Activated CD8-positive, alpha-beta memory T cell treated with anti-CD3 and anti-CD28 coated beads, Interleukin-2, amount 50 U/mL, for 48 hours (primary cell): ENCODE measurements around the gene TNFRSF25.
"Not testable (repeated sequence)": the region's sequence is repeated elsewhere in the genome, so short reads cannot be mapped to it uniquely, and the experiment has no call there.

Source experiments
- DNase-seq: peaks from one replicate; pipeline ENCODE4 v3.0.0-alpha.2; 2020

The TNFRSF25 gene

GRCh38 chr1:6501279-6501813, 35.4 kb upstream of the TNFRSF25 start:
- DNase-seq = no peak

GRCh38 chr1:6500544-6501278, 34.7 kb upstream of the TNFRSF25 start:
- no peak for DNase-seq

DNA sequence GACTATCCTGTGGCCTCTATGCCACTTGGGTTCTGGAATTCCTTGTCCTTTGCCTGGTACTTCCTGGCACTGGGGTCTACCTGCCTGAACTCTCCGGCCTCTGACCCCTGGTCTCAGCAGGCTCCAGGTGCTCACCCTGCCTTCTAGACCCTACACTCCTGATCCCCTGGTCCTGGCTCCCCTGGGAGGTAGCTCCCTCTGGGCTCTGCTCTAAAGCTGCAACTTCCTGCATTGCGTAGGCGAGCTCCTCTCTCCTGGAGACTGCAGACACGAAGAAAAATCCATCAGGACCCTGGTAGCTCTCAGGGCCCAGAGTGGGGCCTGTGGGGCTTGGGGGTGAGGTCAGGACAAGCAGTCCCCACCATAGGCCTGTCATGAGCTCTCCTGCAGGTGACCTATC, 33.3 kb upstream of the TNFRSF25 start:
- DNase-seq = no peak

GRCh38 chr1:6498576-6499111, 32.7 kb upstream of the TNFRSF25 start:
- no peak for DNase-seq

DNA sequence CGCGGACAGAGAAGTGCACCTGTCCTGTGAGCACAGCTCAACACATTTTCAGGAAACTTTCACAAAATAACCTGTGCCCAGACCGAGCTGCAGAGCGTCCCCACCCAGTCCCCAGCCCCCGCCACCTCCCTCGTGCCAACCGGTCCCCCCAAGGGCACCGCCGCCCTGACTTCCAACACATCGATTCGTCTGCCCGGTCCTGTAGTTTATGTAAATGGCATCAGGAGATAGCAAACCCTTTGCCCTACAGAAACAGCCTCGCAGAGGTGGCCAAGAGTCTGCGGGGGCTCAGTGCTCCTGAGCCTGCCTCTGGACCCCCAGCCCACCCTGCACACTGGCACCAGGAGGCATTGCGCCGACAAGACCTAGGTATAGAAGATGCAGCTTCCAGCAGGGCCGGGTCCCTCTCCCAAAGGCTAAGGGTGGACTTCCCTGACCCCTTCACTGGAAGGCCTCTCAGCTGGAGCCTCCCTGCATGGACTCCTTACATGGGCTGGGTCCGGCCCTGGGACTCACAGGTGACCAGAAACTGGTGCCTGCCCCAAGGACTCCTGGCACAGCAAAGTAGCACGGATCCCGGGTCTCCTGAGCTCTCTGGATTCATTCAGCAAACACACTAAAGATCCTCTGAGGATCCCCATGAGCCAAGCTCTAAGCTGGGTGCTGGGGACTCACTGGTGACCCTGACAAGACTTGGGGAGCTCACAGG, 32.0 kb upstream of the TNFRSF25 start:
- no peak for DNase-seq

- peak; percentile 75 for DNase-seq
Observed at GRCh38 chr1:6497215-6497866, 31.4 kb upstream of the TNFRSF25 start.

DNA sequence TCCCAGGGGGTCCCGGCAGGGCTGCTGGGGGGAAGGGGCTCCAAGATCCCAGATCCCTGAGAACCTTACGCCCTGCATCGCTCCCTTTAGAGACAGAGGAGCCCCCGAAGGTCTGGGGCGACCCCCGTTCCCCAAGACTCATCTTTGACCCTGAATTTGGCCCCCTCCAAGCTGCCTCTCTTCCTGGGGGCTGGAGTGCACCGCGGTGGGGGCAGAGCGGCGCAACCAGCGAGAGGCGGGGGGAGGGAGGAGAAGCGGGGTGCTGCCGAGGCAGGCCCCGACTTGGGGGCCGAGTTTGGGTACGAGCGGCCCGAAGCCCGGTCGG, 30.9 kb upstream of the TNFRSF25 start:
- DNase-seq = no peak

GRCh38 chr1:6496365-6496721, 30.4 kb upstream of the TNFRSF25 start:
- no peak for DNase-seq

GRCh38 chr1:6495540-6496364, 29.8 kb upstream of the TNFRSF25 start:
- DNase-seq = no peak

- DNase-seq = no peak
Observed at GRCh38 chr1:6495041-6495441, 29.1 kb upstream of the TNFRSF25 start.

DNA sequence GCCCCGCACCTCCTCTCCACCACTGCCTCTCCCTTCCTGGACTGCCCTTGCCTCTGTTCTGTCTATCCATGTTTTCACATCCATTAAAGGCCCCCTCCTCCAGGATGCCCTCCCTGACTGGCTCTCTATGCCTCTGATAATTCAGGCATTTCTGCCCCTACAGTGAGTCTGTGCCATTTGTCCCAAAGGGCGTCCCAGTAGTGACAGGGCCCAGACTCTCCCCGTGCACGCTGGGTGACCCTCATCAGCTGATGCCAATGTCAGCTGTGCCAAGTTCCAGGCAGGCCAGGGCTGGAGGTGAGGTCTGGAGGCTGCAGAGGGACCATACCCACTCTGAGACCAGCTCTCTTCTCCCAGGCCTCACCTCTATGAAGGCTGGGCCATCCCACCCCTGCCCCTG, 28.7 kb upstream of the TNFRSF25 start:
- no peak for DNase-seq

DNA sequence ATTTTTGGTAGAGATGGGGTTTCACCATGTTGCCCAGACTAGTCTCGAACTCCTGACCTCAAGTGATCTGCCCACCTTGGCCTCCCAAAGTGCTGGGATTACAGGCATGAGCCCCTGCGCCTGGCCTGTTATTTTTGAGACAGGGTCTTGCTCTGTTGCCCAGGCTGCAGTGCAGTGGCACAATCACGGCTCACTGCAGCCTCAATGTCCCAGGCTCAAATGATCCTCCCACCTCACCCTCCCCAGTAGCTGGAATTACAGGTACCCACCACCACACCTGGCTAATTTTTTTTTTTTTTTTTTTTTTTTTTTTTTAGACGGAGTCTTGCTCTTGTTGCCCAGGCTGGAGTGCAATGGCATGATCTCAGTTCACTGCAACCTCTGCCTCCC, 27.9 kb upstream of the TNFRSF25 start:
- not testable (repeated sequence) for DNase-seq

- DNase-seq = no peak
Observed at GRCh38 chr1:6491966-6492365, 26.0 kb upstream of the TNFRSF25 start.

DNA sequence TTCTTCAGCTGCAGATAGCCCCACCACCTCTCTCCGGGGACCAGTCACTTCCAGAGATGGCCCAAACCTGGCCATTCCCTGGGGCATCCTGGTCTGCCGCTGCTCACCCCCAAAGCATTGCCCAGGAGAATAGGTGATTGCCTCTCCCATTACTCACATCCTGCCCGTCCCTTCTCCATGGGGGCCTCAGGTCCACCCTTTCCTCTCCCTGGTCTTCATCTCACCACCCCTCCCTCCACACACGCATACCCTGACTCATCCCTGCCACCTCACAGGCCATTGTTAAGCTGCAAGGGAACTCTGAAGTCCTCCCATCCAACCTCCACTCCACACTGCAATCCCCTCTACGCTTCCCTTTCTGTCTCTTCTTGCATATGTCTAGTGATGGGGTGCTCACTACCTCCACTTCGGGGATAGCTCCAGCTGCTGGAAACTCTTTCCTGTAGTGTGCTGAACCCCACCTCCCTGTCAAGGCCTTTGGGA, 25.5 kb upstream of the TNFRSF25 start, which contains the start of gene PLEKHG5:
TSS of gene PLEKHG5 (minus strand) at position 188 of the 483 bp plus-strand sequence. CDS start 14,096 bp downstream, outside the sequence.
- DNase-seq = no peak

DNA sequence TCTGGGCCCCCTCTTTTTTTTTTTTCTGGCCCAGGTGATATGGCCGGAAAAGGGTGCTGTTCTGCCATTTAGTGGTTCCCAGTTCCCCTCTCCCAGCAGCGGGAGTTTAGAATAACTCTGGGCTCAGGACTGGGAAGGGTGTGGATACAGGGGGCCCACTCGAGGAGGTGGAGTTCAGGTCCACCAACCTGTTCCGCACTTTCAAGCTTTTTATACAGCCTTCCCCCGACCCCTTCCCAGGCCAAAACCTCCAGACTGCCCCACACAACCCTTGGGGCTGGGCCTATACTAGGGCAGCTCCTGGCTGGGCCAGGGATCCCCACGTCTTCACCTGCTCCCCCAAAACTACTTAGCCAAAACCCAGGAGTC, 25.1 kb upstream of the TNFRSF25 start:
- DNase-seq = no peak

- DNase-seq = peak; percentile 87
Observed at GRCh38 chr1:6490181-6491080, 24.5 kb upstream of the TNFRSF25 start.

GRCh38 chr1:6489799-6490180, 23.8 kb upstream of the TNFRSF25 start:
- peak; percentile 94 for DNase-seq

DNA sequence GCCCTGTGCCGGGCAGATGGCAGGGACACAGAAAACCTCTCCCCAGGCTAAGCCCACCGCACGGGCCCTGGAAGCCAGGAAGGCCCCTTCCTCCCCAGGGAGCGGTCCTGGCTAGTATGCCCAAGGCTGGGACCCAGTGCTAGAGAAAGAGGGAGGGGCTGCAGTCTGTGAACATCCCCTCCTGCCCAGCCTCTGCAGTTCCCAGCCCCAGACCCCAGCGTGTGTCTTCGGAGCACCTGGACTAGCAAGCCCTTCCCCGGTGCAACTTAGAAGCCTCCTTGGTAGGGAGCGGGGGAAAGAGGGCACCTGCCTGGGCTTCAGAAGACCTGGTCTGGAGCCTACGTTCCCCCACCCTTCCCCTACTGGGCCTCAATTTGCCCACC, 23.4 kb upstream of the TNFRSF25 start:
- DNase-seq = no peak

GRCh38 chr1:6488602-6489382, 22.8 kb upstream of the TNFRSF25 start:
- DNase-seq = no peak

DNA sequence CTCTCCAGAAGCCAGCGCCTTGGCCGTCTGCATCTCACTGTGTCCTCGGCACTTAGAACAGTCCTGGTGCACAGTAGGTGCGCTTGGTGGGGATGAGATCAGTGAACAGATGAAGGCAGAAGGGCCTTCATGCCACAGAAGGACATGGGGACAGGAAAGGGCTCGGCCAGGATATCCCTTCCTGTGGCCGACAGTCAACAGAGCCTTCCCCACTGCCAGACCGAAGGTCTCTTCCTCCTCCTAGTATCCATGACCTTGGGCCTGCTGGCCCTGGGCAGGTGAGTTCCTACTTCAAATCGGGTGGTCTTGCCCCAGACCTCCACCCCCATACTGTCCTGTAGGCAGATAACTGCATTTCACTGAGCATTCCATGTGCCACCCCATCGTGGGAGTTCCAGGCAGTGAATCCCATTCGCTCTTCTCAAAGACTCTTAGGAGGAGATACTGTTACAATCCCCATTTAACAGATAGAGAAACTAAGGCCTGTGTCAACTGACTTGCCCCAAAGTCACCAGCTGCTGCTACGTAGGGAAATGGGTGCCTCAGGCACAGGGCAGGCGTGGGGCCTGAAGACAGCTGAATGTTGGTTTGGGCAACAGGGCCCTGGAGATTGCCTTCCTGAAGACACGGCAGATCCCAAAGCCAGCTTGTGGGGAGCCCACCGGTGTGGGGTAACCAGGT, 22.0 kb upstream of the TNFRSF25 start:
- DNase-seq = no peak
